GM12878 (cell line): Measurements from ENCODE around the gene MAP4. TPM values are rescaled to one million over a fixed set of nuclear protein-coding genes. Genes with fewer than 3 reads are reported as not detected.

Source experiments
- CEBPB ChIP-seq, 2 experiments: fragments of 150-350 bp in 1 of 2; IDR thresholded peaks; 2 replicates each; pipeline ENCODE4 v1.6.1; 2012 to 2014; ENCODE audit warnings: low read depth in 2 of 2, low read length in 2 of 2, borderline replicate concordance in 1 of 2, inconsistent platforms in 1 of 2
- CUX1 ChIP-seq: IDR thresholded peaks from 2 replicates; pipeline ENCODE4 v1.6.1; 2012; ENCODE audit warnings: improper control_type of control experiment, low read depth, low read length; ENCODE audit not compliant: insufficient replicate concordance
- NRF1 ChIP-seq: conservative IDR thresholded peaks from 2 replicates; pipeline ENCODE4 v1.6.1; 2011; ENCODE audit warnings: mild to moderate bottlenecking, low read depth, low read length, improper control_type of control experiment
- RAD21 ChIP-seq: IDR thresholded peaks from 2 replicates; pipeline ENCODE4 v1.6.1; 2011; ENCODE audit warnings: mild to moderate bottlenecking, low read depth, low read length, moderate library complexity; ENCODE audit not compliant: insufficient read depth
- SMAD5 ChIP-seq: IDR thresholded peaks from 2 replicates; pipeline ENCODE4 v1.6.1; 2016; ENCODE audit warnings: antibody characterized with exemption, low read depth
- SUZ12 ChIP-seq: fragments of 200-600 bp; sonication (generic); IDR thresholded peaks from one replicate; pipeline ENCODE4 v1.6.1; 2018; ENCODE audit warnings: antibody characterized with exemption, mild to moderate bottlenecking; ENCODE audit not compliant: unreplicated experiment
- polyA plus RNA-seq, 11 experiments: library from polyadenylated mRNA; depleted of rRNA in 4 of 11; unstranded in 6 of 11; stranded (reverse) in 5 of 11; fragments of >200 nt; fragmentation: Nextera tagmentation in 4 of 11; fragmentation: Illumina TruSeq in 1 of 11; extraction: Ambion mirVana in 4 of 11; extraction: Trizol in 1 of 11; gene quantifications; 1 replicate in 1 of 11; 2 replicates in 10 of 11; pipeline versions ENCODE4 v1.2.1 to v1.2.3, GENCODE V29; 2011 to 2016; ENCODE audit warnings: inconsistent platforms in 2 of 11, missing spikeins in 2 of 11, low read depth in 1 of 11
- total RNA-seq, 4 experiments: library from RNA; depleted of rRNA in 3 of 4; stranded (reverse); fragments of >200 nt in 3 of 4; fragmentation: Illumina TruSeq in 1 of 4; extraction: Trizol in 1 of 4; gene quantifications; 2 replicates each; pipeline versions ENCODE4 v1.2.1 to v1.2.3, GENCODE V29; 2013 to 2021
- TF ChIP-seq, protein P1 (sequence below): fragments of 450-650 bp; IDR thresholded peaks from 2 replicates; pipeline ENCODE4 v1.6.1; 2017; ENCODE audit warnings: mild to moderate bottlenecking, moderate library complexity
- TF ChIP-seq, protein P2 (sequence below): IDR thresholded peaks from 2 replicates; pipeline ENCODE4 v1.6.1; 2011; ENCODE audit warnings: mild to moderate bottlenecking, low read depth, low read length, moderate library complexity; ENCODE audit not compliant: insufficient replicate concordance

Gene MAP4
- total and polyA plus RNA-seq, 10 of the 15 experiments (the other 5 are each of a cell fraction or from before 2014, with no cell fraction given) = 22.2 to 145 (median 47.2) TPM

- TF ChIP-seq, protein P1, sequence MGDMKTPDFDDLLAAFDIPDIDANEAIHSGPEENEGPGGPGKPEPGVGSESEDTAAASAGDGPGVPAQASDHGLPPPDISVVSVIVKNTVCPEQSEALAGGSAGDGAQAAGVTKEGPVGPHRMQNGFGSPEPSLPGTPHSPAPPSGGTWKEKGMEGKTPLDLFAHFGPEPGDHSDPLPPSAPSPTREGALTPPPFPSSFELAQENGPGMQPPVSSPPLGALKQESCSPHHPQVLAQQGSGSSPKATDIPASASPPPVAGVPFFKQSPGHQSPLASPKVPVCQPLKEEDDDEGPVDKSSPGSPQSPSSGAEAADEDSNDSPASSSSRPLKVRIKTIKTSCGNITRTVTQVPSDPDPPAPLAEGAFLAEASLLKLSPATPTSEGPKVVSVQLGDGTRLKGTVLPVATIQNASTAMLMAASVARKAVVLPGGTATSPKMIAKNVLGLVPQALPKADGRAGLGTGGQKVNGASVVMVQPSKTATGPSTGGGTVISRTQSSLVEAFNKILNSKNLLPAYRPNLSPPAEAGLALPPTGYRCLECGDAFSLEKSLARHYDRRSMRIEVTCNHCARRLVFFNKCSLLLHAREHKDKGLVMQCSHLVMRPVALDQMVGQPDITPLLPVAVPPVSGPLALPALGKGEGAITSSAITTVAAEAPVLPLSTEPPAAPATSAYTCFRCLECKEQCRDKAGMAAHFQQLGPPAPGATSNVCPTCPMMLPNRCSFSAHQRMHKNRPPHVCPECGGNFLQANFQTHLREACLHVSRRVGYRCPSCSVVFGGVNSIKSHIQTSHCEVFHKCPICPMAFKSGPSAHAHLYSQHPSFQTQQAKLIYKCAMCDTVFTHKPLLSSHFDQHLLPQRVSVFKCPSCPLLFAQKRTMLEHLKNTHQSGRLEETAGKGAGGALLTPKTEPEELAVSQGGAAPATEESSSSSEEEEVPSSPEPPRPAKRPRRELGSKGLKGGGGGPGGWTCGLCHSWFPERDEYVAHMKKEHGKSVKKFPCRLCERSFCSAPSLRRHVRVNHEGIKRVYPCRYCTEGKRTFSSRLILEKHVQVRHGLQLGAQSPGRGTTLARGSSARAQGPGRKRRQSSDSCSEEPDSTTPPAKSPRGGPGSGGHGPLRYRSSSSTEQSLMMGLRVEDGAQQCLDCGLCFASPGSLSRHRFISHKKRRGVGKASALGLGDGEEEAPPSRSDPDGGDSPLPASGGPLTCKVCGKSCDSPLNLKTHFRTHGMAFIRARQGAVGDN = no peak
- TF ChIP-seq NRF1 (no peak), CUX1 (no peak), SMAD5 (no peak), SUZ12 (no peak), RAD21 (no peak), CEBPB (IDR thresholded peaks at IDR 0.05; ENCODE audit: borderline replicate concordance in 1 of 2, low read depth in 2 of 2, low read length in 2 of 2) (no peak)
- TF ChIP-seq, protein P2, sequence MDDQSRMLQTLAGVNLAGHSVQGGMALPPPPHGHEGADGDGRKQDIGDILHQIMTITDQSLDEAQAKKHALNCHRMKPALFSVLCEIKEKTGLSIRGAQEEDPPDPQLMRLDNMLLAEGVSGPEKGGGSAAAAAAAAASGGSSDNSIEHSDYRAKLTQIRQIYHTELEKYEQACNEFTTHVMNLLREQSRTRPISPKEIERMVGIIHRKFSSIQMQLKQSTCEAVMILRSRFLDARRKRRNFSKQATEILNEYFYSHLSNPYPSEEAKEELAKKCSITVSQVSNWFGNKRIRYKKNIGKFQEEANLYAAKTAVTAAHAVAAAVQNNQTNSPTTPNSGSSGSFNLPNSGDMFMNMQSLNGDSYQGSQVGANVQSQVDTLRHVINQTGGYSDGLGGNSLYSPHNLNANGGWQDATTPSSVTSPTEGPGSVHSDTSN = no peak
Observed at GRCh38 chr3:47855461-47856383, 160.5 kb downstream of the MAP4 start (continued).
